GM23338 (cell line): ENCODE measurements around the gene IFI35.

Experiments
- ETS1 ChIP-seq: IDR thresholded peaks from 2 replicates; pipeline ENCODE4 v1.6.1; 2016; ENCODE audit warnings: antibody characterized with exemption
- EZH2 ChIP-seq: fragments of 200-600 bp; sonication (generic); IDR thresholded peaks from one replicate; pipeline ENCODE4 v1.8.0; 2017; ENCODE audit warnings: antibody characterized with exemption, mild to moderate bottlenecking, low read depth; ENCODE audit not compliant: unreplicated experiment
- EZH2phosphoT487 ChIP-seq: fragments of 200-600 bp; sonication (generic); IDR thresholded peaks from one replicate; pipeline ENCODE4 v1.8.1; 2018; ENCODE audit warnings: antibody characterized with exemption; ENCODE audit not compliant: unreplicated experiment
- JUNB ChIP-seq: IDR thresholded peaks from one replicate; pipeline ENCODE4 v1.6.1; 2016; ENCODE audit warnings: antibody characterized with exemption; ENCODE audit not compliant: unreplicated experiment
- POLR2AphosphoS5 ChIP-seq: IDR thresholded peaks from 2 replicates; pipeline ENCODE4 v1.6.1; 2016; ENCODE audit warnings: antibody characterized with exemption, low read depth
- ZNF331 ChIP-seq: fragments of 250-450 bp; sonication (Bioruptor Pico); IDR thresholded peaks from 2 replicates; pipeline ENCODE4 v1.5.0; 2020; ENCODE audit warnings: low read depth, mild to moderate bottlenecking, moderate library complexity
- TF ChIP-seq, protein P1 (sequence below), 2 experiments: fragments of 200-600 bp in 1 of 2; sonication (generic) in 1 of 2; conservative IDR thresholded peaks; 2 replicates each; pipeline versions ENCODE4 v1.5.1 to v1.6.1; 2016 to 2017; ENCODE audit warnings: antibody characterized with exemption in 2 of 2, low read depth in 2 of 2, mild to moderate bottlenecking in 2 of 2, moderate library complexity in 1 of 2
- TF ChIP-seq, protein P2 (sequence below): IDR thresholded peaks from one replicate; pipeline ENCODE4 v1.6.1; 2018; ENCODE audit warnings: antibody characterized with exemption; ENCODE audit not compliant: unreplicated experiment

- no peak for TF ChIP-seq EZH2
- TF ChIP-seq, protein P1, sequence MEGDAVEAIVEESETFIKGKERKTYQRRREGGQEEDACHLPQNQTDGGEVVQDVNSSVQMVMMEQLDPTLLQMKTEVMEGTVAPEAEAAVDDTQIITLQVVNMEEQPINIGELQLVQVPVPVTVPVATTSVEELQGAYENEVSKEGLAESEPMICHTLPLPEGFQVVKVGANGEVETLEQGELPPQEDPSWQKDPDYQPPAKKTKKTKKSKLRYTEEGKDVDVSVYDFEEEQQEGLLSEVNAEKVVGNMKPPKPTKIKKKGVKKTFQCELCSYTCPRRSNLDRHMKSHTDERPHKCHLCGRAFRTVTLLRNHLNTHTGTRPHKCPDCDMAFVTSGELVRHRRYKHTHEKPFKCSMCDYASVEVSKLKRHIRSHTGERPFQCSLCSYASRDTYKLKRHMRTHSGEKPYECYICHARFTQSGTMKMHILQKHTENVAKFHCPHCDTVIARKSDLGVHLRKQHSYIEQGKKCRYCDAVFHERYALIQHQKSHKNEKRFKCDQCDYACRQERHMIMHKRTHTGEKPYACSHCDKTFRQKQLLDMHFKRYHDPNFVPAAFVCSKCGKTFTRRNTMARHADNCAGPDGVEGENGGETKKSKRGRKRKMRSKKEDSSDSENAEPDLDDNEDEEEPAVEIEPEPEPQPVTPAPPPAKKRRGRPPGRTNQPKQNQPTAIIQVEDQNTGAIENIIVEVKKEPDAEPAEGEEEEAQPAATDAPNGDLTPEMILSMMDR (conservative IDR thresholded peaks at IDR 0.05; ENCODE audit: low read depth in 2 of 2) = no peak
- peak; percentile 29; the same call in 1 of the 2 replicates for TF ChIP-seq POLR2AphosphoS5
- TF ChIP-seq, protein P2, sequence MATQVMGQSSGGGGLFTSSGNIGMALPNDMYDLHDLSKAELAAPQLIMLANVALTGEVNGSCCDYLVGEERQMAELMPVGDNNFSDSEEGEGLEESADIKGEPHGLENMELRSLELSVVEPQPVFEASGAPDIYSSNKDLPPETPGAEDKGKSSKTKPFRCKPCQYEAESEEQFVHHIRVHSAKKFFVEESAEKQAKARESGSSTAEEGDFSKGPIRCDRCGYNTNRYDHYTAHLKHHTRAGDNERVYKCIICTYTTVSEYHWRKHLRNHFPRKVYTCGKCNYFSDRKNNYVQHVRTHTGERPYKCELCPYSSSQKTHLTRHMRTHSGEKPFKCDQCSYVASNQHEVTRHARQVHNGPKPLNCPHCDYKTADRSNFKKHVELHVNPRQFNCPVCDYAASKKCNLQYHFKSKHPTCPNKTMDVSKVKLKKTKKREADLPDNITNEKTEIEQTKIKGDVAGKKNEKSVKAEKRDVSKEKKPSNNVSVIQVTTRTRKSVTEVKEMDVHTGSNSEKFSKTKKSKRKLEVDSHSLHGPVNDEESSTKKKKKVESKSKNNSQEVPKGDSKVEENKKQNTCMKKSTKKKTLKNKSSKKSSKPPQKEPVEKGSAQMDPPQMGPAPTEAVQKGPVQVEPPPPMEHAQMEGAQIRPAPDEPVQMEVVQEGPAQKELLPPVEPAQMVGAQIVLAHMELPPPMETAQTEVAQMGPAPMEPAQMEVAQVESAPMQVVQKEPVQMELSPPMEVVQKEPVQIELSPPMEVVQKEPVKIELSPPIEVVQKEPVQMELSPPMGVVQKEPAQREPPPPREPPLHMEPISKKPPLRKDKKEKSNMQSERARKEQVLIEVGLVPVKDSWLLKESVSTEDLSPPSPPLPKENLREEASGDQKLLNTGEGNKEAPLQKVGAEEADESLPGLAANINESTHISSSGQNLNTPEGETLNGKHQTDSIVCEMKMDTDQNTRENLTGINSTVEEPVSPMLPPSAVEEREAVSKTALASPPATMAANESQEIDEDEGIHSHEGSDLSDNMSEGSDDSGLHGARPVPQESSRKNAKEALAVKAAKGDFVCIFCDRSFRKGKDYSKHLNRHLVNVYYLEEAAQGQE = no peak
- TF ChIP-seq JUNB = no peak
- no peak for TF ChIP-seq ZNF331 (CRISPR knock-in tag)
- TF ChIP-seq EZH2phosphoT487 = no peak
- TF ChIP-seq ETS1 = no peak
Measured at GRCh38 chr17:43014020-43014648, 7.5 kb downstream of the IFI35 start.
